ENCODE data around the gene CALHM4.

GRCh38 chr6:116556814-116557415, 3.4 kb downstream of the CALHM4 start:
- TF ChIP-seq POLR2A (IDR thresholded peaks at IDR 0.05) (no peak), CTCF (IDR thresholded peaks at IDR 0.05) (no peak)
